HG03039 (cell line): ENCODE data around the gene YDJC.
"Not testable (repeated sequence)": the region's sequence is repeated elsewhere in the genome, so short reads cannot be mapped to it uniquely, and the experiment has no call there.

Source experiments
- ATAC-seq: cut with Tn5 transposase; IDR thresholded peaks from one replicate; pipeline ENCODE4 v1.9.1; 2021; ENCODE audit warnings: mild to moderate bottlenecking, moderate library complexity; ENCODE audit not compliant: unreplicated experiment

Gene YDJC

DNA sequence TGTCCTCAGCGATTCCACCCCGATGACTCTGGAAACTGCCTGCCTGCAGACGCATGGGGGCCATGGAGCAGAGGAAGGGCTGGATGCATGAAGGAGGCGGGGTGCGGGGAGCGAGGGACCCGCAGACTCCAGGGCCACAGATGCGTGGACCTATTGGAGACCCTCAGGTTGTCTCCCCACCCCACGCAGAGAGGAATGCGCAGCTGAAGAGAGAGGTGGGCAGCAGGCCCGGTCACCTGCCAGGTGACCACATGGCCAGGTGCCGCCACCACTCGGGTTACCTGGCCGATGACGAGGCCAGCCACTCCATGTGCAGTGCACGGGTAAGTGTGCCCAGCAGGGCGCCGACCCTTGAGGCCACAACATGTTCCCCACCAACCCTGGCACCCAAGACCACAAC, 3.1 kb upstream of the YDJC start:
- no peak for ATAC-seq

DNA sequence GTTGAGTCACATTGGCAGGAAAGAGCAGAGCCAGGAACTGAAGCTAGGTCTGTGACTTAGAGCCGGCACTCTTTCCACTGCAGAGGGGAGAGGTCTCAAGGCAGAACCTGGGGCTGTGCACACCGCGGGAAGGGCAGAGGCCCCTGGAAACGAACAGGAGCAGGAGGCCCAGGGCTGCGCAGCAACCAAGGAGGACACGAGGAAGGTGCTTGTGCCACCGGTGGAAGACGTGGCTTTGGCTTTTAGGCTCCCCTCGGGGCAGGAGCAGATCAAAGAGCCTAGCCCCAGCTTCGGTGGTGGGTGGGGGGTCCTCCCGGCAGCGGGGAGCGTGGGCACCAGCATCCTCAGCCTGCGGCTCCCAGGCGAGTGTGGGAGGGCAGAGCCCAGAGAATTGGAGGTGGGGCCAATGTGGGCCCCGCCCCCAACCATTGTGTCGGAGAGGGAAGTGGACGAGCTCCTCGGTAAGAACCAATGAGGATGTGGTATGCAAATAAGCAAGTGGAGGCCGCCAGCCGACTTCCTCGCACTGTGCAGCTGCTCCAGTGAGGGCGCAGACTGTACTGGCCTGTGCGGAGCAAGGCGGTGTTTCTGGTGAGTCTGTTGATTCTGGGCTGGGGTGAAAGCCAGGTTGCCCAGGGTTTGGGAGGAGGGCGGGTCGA, 2.5 kb upstream of the YDJC start, which contains the start of gene CCDC116:
Gene CCDC116, plus strand, starts transcription at position 524 of the 659 bp plus-strand sequence. CDS start 422 bp downstream, outside the sequence.
- ATAC-seq: no peak

DNA sequence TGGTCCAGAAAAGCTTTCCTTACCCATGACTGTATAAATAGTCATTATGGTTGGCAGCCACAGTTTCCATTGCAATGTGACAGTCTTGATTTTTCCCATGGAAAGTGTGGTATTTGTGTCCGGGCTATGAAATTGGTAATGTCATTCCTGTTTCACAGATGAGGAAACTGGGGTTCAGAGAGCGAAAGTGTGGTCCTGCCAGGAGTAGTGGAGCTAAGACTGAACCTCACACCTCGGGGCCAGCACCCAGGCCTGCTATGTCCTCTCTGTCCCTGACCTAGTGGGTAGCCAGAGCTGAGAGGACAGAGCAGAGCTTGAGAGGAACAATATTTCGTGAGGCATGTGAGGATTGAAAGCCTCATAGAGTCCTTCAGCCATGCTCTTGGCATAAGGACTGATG, 1.2 kb upstream of the YDJC start:
- no peak for ATAC-seq

DNA sequence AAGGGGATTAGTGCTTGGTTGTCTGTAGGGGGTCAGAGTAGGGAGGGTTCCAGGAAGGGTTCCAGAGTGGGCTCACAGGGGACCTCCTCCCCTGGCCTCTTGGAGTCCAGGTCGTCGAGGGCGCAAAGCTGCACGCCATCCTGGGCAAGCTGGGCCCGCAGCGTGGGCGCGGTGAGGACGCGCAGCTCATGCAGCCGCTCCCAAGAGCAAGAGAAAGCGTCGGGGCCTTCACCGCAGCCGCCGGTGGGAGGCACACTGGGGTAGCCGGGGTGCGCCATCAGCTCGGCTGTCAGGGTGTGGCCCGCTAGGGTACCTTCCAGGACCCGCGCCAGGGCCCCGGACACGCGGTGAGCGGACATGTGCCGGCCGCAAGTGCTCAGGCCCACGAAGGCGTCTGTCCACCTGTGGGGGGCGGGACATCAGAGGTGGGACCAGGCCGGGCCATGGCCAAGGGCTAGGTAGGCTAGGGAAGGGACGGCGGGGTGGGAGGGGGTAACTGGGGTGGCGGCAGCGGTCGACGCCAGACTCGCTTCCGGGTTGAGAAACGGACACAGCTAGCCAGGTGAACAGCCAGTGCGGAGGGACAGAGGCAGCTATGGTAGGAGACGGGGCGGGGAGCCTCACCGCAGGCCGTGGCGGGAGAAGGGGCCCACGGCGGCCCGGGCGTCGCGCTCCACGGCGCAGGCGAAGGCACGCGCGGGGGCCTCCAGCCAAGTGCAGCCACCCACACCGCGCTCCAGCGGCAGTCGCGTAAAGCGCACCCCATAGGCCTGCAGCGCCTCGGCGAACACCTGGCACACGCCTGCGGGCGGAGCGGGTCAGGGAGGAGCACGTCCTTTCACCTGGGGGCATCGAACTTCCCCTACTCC, 1.2 kb downstream of the YDJC start:
- no peak for ATAC-seq

DNA sequence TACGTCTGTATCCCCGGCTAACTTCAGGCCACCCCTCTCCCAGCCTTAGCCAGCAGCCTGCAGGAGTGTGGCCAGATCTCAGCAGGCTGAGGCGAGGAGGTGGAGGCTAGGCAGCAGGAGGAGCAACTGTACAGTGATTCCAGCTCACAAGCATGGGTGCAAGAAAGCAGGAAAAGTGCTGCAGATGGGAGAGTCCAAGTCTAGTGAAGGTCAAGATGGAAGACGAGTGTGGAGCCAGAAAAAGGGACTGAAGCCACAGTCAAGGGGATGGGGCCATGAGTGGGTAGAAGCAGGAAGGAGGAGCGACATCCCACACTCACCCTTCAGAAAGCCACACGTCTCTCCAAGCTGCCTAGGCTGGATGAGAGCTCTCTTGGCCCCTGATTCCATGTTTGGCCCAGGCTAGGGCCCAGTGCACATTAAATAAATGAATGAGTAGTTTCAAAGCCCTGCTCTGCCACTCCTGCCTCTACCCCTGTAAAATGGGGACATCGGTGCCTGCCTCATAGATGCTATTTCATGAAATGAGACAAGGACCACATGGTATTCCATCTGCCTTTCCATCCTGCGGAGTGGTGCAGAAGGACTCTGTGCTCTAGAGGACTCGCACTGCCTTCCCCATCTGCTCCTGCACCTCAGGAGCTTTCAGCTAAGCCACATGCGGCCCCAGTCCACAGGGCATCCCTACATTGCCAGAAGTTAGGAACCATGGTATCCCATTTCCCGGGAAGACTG, 2.9 kb downstream of the YDJC start:
- no peak for ATAC-seq

DNA sequence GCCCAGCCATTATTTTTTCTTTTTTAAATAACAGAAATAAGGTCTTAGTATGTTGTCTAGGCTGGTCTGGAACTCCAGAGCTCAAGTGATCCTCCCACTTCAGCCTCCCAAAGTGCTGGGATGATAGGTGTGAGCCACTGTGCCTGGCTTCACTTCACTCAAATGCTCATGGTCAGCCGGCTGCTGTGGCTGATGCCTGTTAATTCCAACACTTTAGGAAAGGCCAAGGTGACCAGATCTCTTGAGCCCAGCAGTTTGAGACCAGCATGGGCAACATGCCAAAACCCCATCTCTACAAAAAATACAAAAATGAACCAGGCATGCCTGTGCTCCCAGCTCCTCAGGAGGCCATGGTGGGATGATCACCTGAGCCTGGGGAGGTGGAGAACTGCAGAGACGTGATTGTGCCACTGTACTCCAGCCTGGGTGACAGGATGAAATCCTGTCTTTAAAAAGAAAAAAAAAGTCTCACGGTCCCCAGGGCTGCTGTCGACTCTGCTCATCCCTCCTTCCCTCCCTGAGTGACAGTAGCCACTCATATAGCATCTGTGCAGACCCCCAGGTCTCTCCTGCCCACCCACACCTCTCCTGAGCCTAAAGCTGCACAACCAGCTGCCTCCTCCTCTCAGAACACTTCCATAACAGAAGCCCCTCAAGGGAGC, 3.6 kb downstream of the YDJC start:
- no peak for ATAC-seq

DNA sequence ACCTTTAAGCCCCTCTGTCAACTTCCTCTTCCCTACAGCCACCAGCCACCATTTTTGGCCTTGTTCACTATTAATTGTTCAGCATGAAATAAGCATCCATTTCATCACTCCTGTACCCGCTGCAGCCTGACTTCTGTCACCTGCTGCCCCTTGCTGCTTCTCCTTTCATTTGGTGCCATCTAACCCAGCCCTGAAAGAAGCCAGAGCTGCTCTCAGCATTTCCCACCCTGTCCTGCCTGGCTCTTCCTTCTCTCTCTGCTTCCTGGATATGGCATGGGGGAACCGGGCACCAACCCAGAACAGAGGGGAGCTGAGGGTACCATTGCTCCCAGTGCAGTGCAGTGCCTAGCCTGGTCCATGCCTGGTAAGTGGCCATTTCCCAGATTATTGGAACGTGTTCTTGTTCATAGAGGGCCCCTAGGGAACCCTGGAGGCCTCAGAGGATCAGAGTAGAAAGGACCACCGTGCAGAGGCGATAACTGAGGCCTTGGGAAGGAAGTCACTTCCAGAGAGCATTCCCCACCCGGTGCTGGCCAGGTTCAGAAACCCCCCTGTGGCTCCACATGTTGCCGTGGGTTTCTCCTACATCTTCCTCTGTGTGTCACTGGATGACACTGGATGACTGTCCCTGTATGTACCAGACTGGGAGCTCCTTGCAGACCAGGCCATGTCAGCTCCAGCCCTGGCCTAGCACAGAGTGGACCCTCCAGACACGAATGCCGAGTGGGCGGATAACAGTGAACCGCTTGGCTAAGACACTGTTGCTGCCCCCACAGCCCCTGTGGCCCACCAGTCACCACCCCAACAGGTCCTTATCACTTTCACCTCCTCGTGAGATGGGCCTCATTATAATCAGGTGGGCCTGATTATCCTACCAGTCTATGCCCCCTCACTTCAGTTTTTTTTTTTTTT, 4.7 kb downstream of the YDJC start:
- no peak for ATAC-seq

DNA sequence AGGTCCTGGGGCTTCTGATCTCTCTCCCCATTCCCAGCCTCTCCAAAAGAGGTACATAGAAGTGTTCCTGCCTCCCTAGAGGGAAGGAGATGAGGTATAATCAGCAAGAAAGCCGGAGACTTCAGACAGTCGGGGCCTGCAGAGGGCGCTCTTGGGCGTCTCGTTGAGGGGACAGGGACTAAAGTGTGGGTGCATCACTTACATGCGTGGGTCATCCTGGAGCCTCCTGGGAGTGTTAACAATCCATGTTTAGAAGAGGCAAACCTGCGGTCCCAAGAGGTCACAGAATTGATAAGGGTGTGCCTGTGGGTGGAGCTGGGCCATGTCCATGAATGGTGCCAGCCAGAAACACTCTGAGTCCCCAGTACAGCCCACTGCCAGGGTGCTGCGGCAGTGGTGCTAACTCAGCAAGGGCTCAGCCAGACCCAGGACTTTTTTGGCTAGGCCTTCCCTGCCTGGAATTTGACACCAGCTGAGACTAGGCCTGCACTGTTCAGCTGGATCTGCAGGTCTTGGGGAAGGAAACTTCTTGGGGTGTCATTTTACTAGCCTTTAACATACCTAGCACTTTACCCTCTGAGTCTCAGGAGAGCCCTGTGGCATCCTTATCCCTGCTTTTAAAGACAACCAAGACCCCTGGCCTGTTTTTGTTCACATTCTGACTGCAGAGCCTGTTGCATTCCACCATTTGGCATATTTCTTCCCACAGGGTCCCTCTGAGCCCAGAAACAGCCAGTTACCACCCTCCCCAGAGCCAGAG, 5.5 kb downstream of the YDJC start:
- no peak for ATAC-seq

DNA sequence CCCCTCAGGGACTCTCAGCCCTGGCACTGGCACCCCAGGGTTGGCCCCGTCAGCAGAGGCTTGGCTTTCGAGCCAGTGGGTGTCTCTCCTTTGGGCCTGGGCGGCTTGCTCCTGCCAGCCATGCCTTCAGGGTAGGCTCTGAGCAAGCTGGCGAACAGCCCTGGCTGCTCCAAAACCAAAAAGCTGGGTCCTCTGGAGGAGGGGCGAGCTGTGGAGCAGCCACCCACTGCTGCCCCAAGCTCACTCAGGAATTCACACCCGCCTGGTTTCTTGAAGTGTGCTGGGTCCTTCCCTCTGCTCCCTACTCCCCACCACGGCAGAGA, 6.2 kb downstream of the YDJC start:
- ATAC-seq: no peak

DNA sequence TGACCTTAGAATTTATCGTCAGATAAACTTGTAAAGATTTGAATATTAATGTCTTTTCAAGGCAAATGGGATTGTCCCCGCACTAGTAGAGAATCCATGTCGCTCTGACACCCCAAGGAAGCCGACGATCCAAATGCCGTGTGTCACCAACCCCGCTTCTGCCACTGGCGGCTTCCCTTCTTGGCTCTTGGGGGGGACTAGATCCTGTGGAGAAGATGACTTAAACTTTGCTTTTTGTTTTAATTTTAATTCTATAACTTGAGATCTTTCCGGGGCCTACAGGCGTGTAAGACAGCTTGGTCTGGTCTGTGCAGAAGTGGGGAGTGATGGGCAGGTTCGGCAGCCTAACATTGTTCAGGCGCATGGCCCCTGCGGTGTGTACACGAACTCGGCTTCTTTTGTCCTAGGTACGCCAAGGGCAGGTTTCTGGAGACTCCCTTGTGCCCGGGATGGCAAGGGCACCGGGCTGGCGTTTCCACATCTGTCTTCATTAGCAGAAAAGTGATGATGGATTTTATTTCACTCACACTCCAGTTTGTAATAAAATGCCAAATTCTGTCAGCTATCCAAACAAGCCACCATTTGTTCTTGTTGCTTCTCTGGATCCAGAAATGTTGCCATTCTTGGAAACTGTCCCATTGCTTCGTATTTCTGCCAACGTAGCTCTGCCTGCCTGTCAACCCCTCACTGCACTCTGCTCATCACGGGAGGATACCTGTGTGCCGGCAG, 6.7 kb downstream of the YDJC start:
- ATAC-seq: no peak

DNA sequence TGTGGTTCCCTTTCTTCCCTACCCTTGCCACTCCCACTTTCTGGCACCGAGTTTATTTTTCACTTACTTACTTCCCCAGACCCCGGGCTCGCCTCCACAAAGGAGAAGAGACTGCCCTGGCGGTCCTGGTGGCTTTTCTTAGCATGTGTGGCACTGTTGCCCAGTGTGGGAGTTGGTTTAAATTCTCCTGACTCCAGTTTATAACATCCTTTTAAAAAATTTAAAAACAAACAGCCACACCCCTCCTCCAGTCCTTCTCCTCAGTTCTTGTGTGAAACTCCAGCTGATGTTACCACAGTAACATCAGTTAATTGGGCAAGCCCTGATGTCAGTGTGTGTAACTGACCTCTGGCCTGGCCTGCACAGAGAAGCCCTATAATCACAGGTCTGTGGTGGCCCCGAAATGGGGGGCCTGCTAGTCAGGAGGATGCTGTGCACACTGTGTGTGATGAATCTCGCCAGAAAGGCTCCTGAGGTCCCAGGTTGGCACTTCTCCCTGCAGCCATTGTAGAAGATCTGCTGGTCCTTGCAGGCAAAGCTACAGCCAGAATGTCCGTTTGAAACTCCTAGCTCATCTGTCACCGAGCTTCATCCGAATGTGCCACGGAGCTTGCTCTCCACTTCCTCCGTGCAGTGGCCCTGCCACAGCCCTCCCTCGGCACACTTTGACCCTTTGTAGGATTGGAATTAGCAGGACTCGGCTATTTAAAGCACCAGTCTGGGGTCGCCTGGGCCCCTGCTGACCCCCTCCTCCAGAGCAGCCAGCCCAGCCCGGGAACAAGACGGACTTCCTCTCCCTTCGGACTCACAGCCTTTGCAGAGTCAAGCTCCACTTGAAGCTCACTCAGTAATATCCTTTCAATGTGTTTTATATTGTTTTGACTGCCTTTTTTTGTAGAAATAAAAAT, 7.6 kb downstream of the YDJC start:
- no peak for ATAC-seq

DNA sequence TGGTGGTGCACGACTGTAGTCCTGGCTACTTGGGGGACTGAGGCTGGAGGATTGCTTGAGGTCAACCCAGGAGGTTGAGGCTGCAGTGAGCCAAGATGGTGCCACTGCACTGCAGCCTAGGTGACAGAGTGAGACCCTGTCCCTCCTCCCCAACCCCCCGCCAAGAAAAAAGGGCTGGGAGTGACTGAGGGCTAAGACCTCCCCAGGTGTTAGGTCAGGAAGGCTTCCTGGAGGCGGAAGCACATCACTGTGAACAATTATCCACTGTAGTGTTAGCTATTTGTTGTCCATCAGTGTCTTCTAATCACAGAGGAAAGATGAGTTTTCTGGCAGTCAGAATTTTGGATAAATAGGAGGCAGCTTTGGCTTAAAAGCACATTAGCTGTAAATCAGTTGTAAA, 8.8 kb downstream of the YDJC start:
- ATAC-seq: no peak

DNA sequence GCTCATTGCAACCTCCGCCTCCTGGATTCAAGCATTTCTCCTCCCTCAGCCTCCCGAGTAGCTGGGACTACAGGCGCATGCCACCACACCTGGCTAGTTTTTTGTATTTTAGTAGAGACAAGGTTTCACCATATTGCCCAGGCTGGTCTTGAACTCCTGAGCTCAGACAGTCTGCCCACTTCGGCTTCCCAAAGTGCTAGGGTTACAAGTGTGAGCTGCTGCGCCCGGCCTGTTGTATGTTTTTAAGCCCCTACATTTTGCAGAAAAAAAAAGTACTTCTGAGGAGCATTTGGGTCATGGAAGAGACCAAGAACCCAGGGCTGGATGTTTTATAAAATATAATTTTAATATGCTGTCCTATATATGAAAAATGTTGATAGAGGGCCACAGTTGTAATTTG, 12.5 kb downstream of the YDJC start:
- not testable (repeated sequence) for ATAC-seq

DNA sequence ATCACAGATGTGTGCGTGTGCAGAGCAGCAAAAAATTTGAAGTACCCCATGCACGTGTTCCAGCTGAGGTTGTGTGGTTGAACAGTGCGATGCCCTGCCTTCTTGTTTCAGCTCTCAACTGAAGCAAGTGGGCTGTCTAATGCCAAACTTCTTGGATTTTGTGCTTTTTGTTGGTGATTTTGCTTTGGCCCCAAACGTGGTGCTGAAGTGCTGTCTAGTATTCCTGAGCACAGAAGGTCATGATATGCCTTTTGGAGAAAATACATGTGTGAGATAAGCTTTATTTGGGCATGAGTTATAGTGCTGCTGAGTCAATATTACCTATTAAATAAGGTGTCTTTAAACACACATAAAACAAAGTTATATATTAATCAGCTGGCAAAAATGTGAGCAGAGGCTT, 14.1 kb downstream of the YDJC start:
- ATAC-seq: no peak

DNA sequence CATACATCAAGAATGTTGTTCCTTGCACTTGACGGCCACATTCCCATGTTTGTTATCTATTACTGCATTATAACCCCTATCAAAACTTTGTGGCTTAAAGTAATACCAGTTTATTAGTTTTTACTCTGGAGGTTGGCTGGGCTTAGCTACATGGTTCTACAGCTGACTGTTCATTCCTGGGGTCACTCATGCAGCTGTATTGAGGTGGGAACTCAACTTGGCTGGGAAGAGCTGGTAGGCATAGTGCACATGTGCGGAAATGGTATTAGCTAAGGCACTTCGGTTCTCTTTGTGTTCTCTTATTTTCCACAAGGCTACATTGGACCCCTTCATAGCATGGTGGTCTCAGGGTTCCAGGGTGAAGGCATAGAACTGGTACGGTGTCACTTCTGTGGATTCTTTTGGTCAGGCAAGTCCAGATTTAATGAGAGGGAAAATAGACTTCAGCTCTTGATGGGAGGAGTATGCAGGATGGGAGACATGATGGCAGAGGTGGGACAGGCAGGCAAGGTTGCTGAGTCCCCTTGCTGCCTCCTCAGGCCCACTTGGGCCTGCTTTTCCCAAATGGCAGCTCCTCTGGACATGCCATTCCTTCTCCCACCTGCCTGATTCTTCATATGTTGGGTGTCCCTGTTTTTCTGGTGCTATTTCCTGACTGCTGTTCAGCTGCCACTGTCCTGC, 16.1 kb downstream of the YDJC start:
- ATAC-seq: no peak

DNA sequence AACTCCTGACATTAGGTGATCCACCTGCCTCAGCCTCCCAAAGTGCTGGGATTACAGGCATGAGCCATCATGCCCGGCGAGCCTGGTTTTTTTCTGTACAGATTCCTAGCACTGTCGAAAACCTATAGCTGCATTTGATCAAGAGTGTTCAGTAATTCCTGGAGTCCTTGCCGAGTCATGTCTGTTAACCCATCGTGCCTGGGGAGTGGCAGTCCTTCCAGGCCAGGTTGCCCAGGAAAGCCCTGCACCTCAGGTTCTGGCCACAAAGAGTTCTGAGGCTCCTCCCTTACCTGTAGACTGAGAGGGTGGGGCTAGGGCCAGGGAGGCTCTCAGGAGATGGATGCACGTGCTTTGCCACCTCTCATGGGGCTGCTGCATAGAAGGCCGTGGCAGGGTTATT, 17.0 kb downstream of the YDJC start:
- ATAC-seq: no peak
